Measurements from ENCODE around the gene GABRQ.

The GABRQ gene

DNA sequence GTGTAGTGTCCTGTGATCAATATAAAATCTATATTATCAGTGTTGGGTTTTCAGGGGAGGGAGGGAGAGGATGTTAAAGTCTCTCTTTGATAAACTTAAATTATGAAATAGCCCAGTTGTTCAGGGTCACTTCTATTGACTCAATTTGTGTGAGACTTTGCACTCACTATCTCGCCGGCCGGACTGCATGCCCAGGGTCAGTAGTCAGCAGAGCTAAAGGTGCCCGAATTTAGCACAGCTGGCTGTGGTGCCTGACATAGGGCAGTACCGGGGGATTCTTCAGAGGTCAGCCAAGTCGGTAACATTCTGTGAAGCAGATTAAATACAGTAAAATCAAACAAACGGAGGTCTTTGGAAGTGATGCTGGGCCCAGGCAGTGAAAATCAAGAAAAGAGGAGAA is 19.2 kb downstream of the GABRQ start:
- no peak overlapping the region for H2AFZ ChIP-seq (ENCODE audit: low read length)
- no peak overlapping the region for H3K9ac ChIP-seq (ENCODE audit: low read length)
- no peaks in the 10 kb centered on the region for H3K4me1 ChIP-seq (ENCODE audit: low read length)
- H3F3A ChIP-seq (ENCODE audit: insufficient read depth, low read length): no peaks in the 10 kb centered on the region
- no peak overlapping the region for H3K27ac ChIP-seq (ENCODE audit: low read length)
- H3K9me2 ChIP-seq (replicated peaks; ENCODE audit: insufficient read depth, low read length): no peaks in the 10 kb centered on the region
- no peaks in the 10 kb centered on the region for H3K36me3 ChIP-seq (replicated peaks; ENCODE audit: insufficient read depth, low read length)
- H3K9me3 ChIP-seq (replicated peaks; ENCODE audit: insufficient read depth, low read length): no peaks in the 10 kb centered on the region
- H4K20me1 ChIP-seq (ENCODE audit: insufficient read depth, low read length): no peaks in the 10 kb centered on the region
- no peak for DNase-seq
- H3K27me3 ChIP-seq (replicated peaks; ENCODE audit: insufficient read depth, low read length): no peaks in the 10 kb centered on the region
- no peaks in the 10 kb centered on the region for H3K79me2 ChIP-seq (ENCODE audit: low read length)
- H3K4me2 ChIP-seq (ENCODE audit: low read depth, low read length): no peak overlapping the region
- H3K4me3 ChIP-seq (ENCODE audit: low read length): no peak overlapping the region
- no peak for TF ChIP-seq EZH2phosphoT487 (IDR thresholded peaks at IDR 0.05; ENCODE audit: low read length)
- TF ChIP-seq EZH2 (optimal IDR thresholded peaks at IDR 0.05; ENCODE audit: low read depth, low read length): no peak
- TF ChIP-seq, protein P1, sequence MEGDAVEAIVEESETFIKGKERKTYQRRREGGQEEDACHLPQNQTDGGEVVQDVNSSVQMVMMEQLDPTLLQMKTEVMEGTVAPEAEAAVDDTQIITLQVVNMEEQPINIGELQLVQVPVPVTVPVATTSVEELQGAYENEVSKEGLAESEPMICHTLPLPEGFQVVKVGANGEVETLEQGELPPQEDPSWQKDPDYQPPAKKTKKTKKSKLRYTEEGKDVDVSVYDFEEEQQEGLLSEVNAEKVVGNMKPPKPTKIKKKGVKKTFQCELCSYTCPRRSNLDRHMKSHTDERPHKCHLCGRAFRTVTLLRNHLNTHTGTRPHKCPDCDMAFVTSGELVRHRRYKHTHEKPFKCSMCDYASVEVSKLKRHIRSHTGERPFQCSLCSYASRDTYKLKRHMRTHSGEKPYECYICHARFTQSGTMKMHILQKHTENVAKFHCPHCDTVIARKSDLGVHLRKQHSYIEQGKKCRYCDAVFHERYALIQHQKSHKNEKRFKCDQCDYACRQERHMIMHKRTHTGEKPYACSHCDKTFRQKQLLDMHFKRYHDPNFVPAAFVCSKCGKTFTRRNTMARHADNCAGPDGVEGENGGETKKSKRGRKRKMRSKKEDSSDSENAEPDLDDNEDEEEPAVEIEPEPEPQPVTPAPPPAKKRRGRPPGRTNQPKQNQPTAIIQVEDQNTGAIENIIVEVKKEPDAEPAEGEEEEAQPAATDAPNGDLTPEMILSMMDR (IDR thresholded peaks at IDR 0.05; ENCODE audit: low read length): no peak

DNA sequence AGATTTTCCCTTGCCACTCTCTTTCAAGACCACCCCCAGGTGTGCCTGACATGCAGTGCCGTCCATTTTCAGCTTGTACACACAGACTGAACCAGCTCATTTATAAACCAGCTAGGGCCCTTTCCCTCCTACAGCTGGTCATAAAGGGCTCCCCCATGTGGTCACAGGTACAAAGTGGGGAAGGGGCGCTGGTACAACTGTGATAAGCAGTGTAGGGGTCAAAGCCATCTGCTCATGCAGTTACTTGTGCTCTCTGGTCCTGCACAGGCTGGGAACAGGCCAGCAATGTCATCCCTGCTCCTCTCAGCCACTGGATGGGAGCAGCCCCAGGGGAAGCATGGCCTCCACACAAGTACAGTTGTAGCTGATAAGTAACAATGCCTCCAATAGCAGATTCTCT is 20.6 kb downstream of the GABRQ start:
- no peaks in the 10 kb centered on the region for H3K4me1 ChIP-seq (ENCODE audit: low read length)
- no peaks in the 10 kb centered on the region for H3F3A ChIP-seq (ENCODE audit: insufficient read depth, low read length)
- no peaks in the 10 kb centered on the region for H3K9me2 ChIP-seq (replicated peaks; ENCODE audit: insufficient read depth, low read length)

DNA sequence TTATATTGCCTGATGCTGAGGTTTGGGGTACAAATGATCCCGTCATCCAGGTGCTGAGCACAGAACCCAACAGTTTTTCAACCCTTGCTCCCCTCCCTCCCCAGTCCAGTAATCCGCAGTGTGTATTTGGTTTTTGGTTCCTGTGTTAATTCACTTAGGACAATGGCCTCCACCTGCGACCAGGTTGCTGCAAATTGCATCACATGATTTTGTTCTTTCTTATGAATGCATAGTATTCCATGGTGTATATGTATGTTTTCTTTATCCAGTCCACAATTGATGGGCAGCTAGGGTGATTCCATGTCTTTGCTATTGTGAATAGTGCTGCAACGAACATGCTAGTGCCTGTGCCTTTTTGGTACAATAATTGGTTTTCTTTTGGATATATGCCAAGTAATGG is 25.4 kb downstream of the GABRQ start:
- Histone ChIP-seq H3K27ac (ENCODE audit: low read length) (no peak overlapping the region), H3K4me3 (ENCODE audit: low read length) (no peak overlapping the region), H3K9me3 (replicated peaks; ENCODE audit: insufficient read depth, low read length) (no peaks in the 10 kb centered on the region), H3K27me3 (replicated peaks; ENCODE audit: insufficient read depth, low read length) (no peaks in the 10 kb centered on the region), H3K79me2 (ENCODE audit: low read length) (no peaks in the 10 kb centered on the region), H2AFZ (ENCODE audit: low read length) (no peak overlapping the region), H3K36me3 (replicated peaks; ENCODE audit: insufficient read depth, low read length) (no peaks in the 10 kb centered on the region), H3F3A (ENCODE audit: insufficient read depth, low read length) (no peaks in the 10 kb centered on the region), H3K9ac (ENCODE audit: low read length) (no peak overlapping the region), H3K4me1 (ENCODE audit: low read length) (no peaks in the 10 kb centered on the region), H3K4me2 (ENCODE audit: low read depth, low read length) (no peak overlapping the region), H3K9me2 (replicated peaks; ENCODE audit: insufficient read depth, low read length) (no peaks in the 10 kb centered on the region), H4K20me1 (ENCODE audit: insufficient read depth, low read length) (no peaks in the 10 kb centered on the region)
- no peak for DNase-seq
- TF ChIP-seq, protein P1 (IDR thresholded peaks at IDR 0.05; ENCODE audit: low read length): no peak
- TF ChIP-seq EZH2phosphoT487 (IDR thresholded peaks at IDR 0.05; ENCODE audit: low read length) (no peak), EZH2 (optimal IDR thresholded peaks at IDR 0.05; ENCODE audit: low read depth, low read length) (no peak)

More for the DNA sequence above, 20.6 kb downstream of the GABRQ start:
- H3K27me3 ChIP-seq (replicated peaks; ENCODE audit: insufficient read depth, low read length): no peaks in the 10 kb centered on the region
- TF ChIP-seq EZH2 (optimal IDR thresholded peaks at IDR 0.05; ENCODE audit: low read depth, low read length) (no peak), EZH2phosphoT487 (IDR thresholded peaks at IDR 0.05; ENCODE audit: low read length) (no peak)
- TF ChIP-seq, protein P1 (IDR thresholded peaks at IDR 0.05; ENCODE audit: low read length): no peak
- H3K4me2 ChIP-seq (ENCODE audit: low read depth, low read length): no peak overlapping the region
- no peaks in the 10 kb centered on the region for H3K9me3 ChIP-seq (replicated peaks; ENCODE audit: insufficient read depth, low read length)
- DNase-seq: no peak
- no peaks in the 10 kb centered on the region for H3K79me2 ChIP-seq (ENCODE audit: low read length)
- no peaks in the 10 kb centered on the region for H3K36me3 ChIP-seq (replicated peaks; ENCODE audit: insufficient read depth, low read length)
- H2AFZ ChIP-seq (ENCODE audit: low read length): no peak overlapping the region
- no peak overlapping the region for H3K27ac ChIP-seq (ENCODE audit: low read length)
- no peak overlapping the region for H3K9ac ChIP-seq (ENCODE audit: low read length)
- no peaks in the 10 kb centered on the region for H4K20me1 ChIP-seq (ENCODE audit: insufficient read depth, low read length)
- no peak overlapping the region for H3K4me3 ChIP-seq (ENCODE audit: low read length)
